ENCODE results near the gene RPP30.

Gene RPP30

DNA sequence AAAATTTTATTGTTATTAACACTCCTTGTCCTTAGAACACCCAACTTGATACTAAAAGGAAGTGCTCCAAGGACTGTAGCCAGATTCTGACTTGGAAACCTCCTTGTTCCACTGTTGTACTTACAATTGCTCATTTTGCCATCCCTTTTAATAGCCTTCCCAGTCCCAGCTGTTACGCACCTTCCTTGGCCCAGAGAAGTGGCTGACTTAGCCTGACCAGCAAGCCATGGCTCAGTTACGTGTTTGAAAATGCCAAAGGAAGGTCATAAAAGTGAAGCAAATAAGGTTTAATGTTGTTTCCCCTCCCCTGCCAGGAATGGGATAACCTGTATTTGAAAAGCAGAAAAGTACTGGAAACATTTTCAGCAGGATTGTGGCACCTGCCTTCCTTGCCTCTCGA is 52.8 kb downstream of the RPP30 start:
- no peak overlapping the region for H2AFZ ChIP-seq (ENCODE audit: low read depth, low read length, severe bottlenecking)
- no peaks in the 10 kb centered on the region for H3K79me2 ChIP-seq (ENCODE audit: insufficient read depth, low read length)
- H3K36me3 ChIP-seq (ENCODE audit: low read length): no peaks in the 10 kb centered on the region
- H3K27ac ChIP-seq (ENCODE audit: low read depth, low read length): no peak overlapping the region
- H3K9me2 ChIP-seq (replicated peaks; ENCODE audit: insufficient read depth, low read length): no peaks in the 10 kb centered on the region
- TF ChIP-seq, protein P1, sequence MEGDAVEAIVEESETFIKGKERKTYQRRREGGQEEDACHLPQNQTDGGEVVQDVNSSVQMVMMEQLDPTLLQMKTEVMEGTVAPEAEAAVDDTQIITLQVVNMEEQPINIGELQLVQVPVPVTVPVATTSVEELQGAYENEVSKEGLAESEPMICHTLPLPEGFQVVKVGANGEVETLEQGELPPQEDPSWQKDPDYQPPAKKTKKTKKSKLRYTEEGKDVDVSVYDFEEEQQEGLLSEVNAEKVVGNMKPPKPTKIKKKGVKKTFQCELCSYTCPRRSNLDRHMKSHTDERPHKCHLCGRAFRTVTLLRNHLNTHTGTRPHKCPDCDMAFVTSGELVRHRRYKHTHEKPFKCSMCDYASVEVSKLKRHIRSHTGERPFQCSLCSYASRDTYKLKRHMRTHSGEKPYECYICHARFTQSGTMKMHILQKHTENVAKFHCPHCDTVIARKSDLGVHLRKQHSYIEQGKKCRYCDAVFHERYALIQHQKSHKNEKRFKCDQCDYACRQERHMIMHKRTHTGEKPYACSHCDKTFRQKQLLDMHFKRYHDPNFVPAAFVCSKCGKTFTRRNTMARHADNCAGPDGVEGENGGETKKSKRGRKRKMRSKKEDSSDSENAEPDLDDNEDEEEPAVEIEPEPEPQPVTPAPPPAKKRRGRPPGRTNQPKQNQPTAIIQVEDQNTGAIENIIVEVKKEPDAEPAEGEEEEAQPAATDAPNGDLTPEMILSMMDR (IDR thresholded peaks at IDR 0.05; ENCODE audit: insufficient read depth, low read length, poor library complexity, severe bottlenecking): no peak
- TF ChIP-seq EZH2phosphoT487 (conservative IDR thresholded peaks at IDR 0.05; ENCODE audit: low read length): no peak
- no peak overlapping the region for H3K4me2 ChIP-seq (ENCODE audit: low read depth, low read length, poor library complexity, severe bottlenecking)
- H3K27me3 ChIP-seq (ENCODE audit: low read length): no peaks in the 10 kb centered on the region
- H3F3A ChIP-seq (ENCODE audit: insufficient read depth): no peaks in the 10 kb centered on the region
- H3K4me3 ChIP-seq (ENCODE audit: insufficient read depth, low read length, poor library complexity, severe bottlenecking): no peak overlapping the region
- no peaks in the 10 kb centered on the region for H4K20me1 ChIP-seq (ENCODE audit: low read depth, low read length)
- H3K9me3 ChIP-seq (ENCODE audit: insufficient read depth, low read length): no peaks in the 10 kb centered on the region
- no peak overlapping the region for H3K9ac ChIP-seq (ENCODE audit: low read length)

GRCh38 chr10:90925079-90926029 is 53.6 kb downstream of the RPP30 start:
- H3K36me3 ChIP-seq (ENCODE audit: low read length): no peaks in the 10 kb centered on the region
- H4K20me1 ChIP-seq (ENCODE audit: low read depth, low read length): no peaks in the 10 kb centered on the region
- H3K79me2 ChIP-seq (ENCODE audit: insufficient read depth, low read length): no peaks in the 10 kb centered on the region
- TF ChIP-seq EZH2phosphoT487 (conservative IDR thresholded peaks at IDR 0.05; ENCODE audit: low read length): no peak
- TF ChIP-seq, protein P1 (IDR thresholded peaks at IDR 0.05; ENCODE audit: insufficient read depth, low read length, poor library complexity, severe bottlenecking): no peak
- no peak overlapping the region for H2AFZ ChIP-seq (ENCODE audit: low read depth, low read length, severe bottlenecking)
- H3K4me2 ChIP-seq (ENCODE audit: low read depth, low read length, poor library complexity, severe bottlenecking): no peak overlapping the region
- no peaks in the 10 kb centered on the region for H3K9me2 ChIP-seq (replicated peaks; ENCODE audit: insufficient read depth, low read length)
- H3K9me3 ChIP-seq (ENCODE audit: insufficient read depth, low read length): no peaks in the 10 kb centered on the region
- H3K9ac ChIP-seq (ENCODE audit: low read length): no peak overlapping the region
- no peak overlapping the region for H3K4me3 ChIP-seq (ENCODE audit: insufficient read depth, low read length, poor library complexity, severe bottlenecking)
- H3F3A ChIP-seq (ENCODE audit: insufficient read depth): no peaks in the 10 kb centered on the region
- no peak overlapping the region for H3K27ac ChIP-seq (ENCODE audit: low read depth, low read length)
- no peaks in the 10 kb centered on the region for H3K27me3 ChIP-seq (ENCODE audit: low read length)

DNA sequence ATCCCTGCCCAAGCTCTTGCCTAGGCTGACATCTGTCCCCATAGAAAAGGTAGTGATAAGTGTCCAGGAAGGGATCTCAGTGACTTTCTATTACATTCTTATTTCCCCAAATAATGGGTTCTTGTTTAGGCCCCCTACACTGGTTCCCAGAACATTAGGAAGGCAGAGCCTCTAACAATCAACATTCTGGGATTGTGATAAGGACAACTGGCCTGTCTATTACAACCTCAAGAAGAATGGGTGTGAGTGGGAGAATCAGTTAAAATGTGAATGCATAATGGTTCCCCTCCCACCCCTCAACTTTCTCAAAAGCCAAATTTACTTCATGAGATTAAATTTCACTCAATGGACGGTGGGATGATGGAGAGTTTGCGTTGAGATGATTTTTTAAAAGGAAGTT is 55.5 kb downstream of the RPP30 start:
- Histone ChIP-seq H3K9me2 (replicated peaks; ENCODE audit: insufficient read depth, low read length) (no peaks in the 10 kb centered on the region), H3K9ac (ENCODE audit: low read length) (no peak overlapping the region), H3K9me3 (ENCODE audit: insufficient read depth, low read length) (no peaks in the 10 kb centered on the region), H2AFZ (ENCODE audit: low read depth, low read length, severe bottlenecking) (no peak overlapping the region), H3F3A (ENCODE audit: insufficient read depth) (no peaks in the 10 kb centered on the region), H3K79me2 (ENCODE audit: insufficient read depth, low read length) (no peaks in the 10 kb centered on the region), H4K20me1 (ENCODE audit: low read depth, low read length) (no peaks in the 10 kb centered on the region), H3K36me3 (ENCODE audit: low read length) (no peaks in the 10 kb centered on the region), H3K27ac (ENCODE audit: low read depth, low read length) (no peak overlapping the region), H3K4me3 (ENCODE audit: insufficient read depth, low read length, poor library complexity, severe bottlenecking) (no peak overlapping the region), H3K27me3 (ENCODE audit: low read length) (no peaks in the 10 kb centered on the region), H3K4me2 (ENCODE audit: low read depth, low read length, poor library complexity, severe bottlenecking) (no peak overlapping the region)
- TF ChIP-seq EZH2phosphoT487 (conservative IDR thresholded peaks at IDR 0.05; ENCODE audit: low read length): no peak
- TF ChIP-seq, protein P1 (IDR thresholded peaks at IDR 0.05; ENCODE audit: insufficient read depth, low read length, poor library complexity, severe bottlenecking): no peak

Data from SU-DHL-6 (cell line).